Measurements from ENCODE around the gene ZFAND6. TPM values are rescaled to one million over a fixed set of nuclear protein-coding genes. Genes with fewer than 3 reads are reported as not detected.

The ZFAND6 gene
- total and polyA plus RNA-seq, 7 experiments from 2014 or later = 51.0 to 113 (median 79.8) TPM

Other genes starting within 250 kb of the ZFAND6 start
- gene MTHFS, start 162.7 kb upstream of the ZFAND6 start, total RNA-seq = 10 to 100 TPM; 15.8 to 31.8 (median 20.3) TPM
- 10 to 100 TPM; 89.1 to 93.3 TPM for gene MTHFS, start 162.7 kb upstream of the ZFAND6 start, polyA plus RNA-seq
- 100 to 1,000 TPM in 1 of 5 experiments, 10 to 100 TPM in 4; 27.3 to 119 (median 31.0) TPM for gene BCL2A1, start 88.5 kb upstream of the ZFAND6 start, total RNA-seq
- 10 to 100 TPM; 28.1 to 29.4 TPM for gene BCL2A1, start 88.5 kb upstream of the ZFAND6 start, polyA plus RNA-seq
- gene FAH, start 93.3 kb downstream of the ZFAND6 start, total RNA-seq = 10 to 100 TPM in 2 of 5 experiments, 1 to 10 TPM in 3; 4.8 to 58.3 (median 8.1) TPM
- gene FAH, start 93.3 kb downstream of the ZFAND6 start, polyA plus RNA-seq = 1 to 10 TPM; 4.8 to 5.7 TPM
- not detected for gene CTXND1, start 192.5 kb downstream of the ZFAND6 start, total RNA-seq
- gene CTXND1, start 192.5 kb downstream of the ZFAND6 start, polyA plus RNA-seq = not detected

All from naive thymus-derived CD4-positive, alpha-beta T cell (primary cell).